NCI-H526 treated with DMSO at 0.1 percent for 48 hours (cell line): ENCODE results near the gene NR6A1.
A peak's percentile ranks its signal among the peaks of the same experiment; 100 is the strongest.

Experiments used
- DNase-seq: peaks from one replicate; lab custom pipeline; 2025; lab: John Stamatoyannopoulos, UW

Gene NR6A1

GRCh38 chr9:124526174-124526573 lies 244.9 kb downstream of the NR6A1 start:
- DNase-seq = no peak

- no peak for DNase-seq
These were observed 248.7 kb downstream of the NR6A1 start for GRCh38 chr9:124522121-124523098.

- no peak for DNase-seq
These were observed 250.0 kb downstream of the NR6A1 start for GRCh38 chr9:124521142-124521541.

- DNase-seq = peak; percentile 13
These were observed 250.9 kb downstream of the NR6A1 start for GRCh38 chr9:124520206-124520596.

- DNase-seq = no peak
These were observed 253.0 kb downstream of the NR6A1 start for GRCh38 chr9:124518116-124518515.

- no peak for DNase-seq
These were observed 253.5 kb downstream of the NR6A1 start for GRCh38 chr9:124517600-124517999.

- DNase-seq = no peak
These were observed 256.2 kb downstream of the NR6A1 start for GRCh38 chr9:124514874-124515273.

GRCh38 chr9:124514125-124514524 lies 257.0 kb downstream of the NR6A1 start:
- DNase-seq = no peak

- DNase-seq = no peak
These were observed 257.6 kb downstream of the NR6A1 start for GRCh38 chr9:124513376-124513994.

GRCh38 chr9:124512806-124513204 lies 258.3 kb downstream of the NR6A1 start:
- DNase-seq = no peak

GRCh38 chr9:124511891-124512805 lies 259.0 kb downstream of the NR6A1 start:
- DNase-seq = no peak

- DNase-seq = no peak
These were observed 259.7 kb downstream of the NR6A1 start for GRCh38 chr9:124511426-124511840.

GRCh38 chr9:124510650-124511425 lies 260.3 kb downstream of the NR6A1 start:
- DNase-seq = no peak

GRCh38 chr9:124507880-124508423 lies 263.2 kb downstream of the NR6A1 start:
- no peak for DNase-seq

- DNase-seq = no peak
These were observed 263.9 kb downstream of the NR6A1 start, which contains the start of gene NR5A1 for GRCh38 chr9:124506931-124507879. Gene NR5A1 (minus strand): TSS chr9:124507399. CDS start chr9:124503395, 4,004 bp downstream.

- no peak for DNase-seq
These were observed 264.7 kb downstream of the NR6A1 start for GRCh38 chr9:124506433-124506832.

- DNase-seq = no peak
These were observed 265.2 kb downstream of the NR6A1 start for GRCh38 chr9:124505901-124506346.

GRCh38 chr9:124505006-124505900 lies 265.9 kb downstream of the NR6A1 start:
- no peak for DNase-seq
